Measurements from ENCODE around the gene HBQ1. TPM values are rescaled to one million over a fixed set of nuclear protein-coding genes. Genes with fewer than 3 reads are reported as not detected.
"Not testable (repeated sequence)": the region's sequence is repeated elsewhere in the genome, so short reads cannot be mapped to it uniquely, and the experiment has no call there.

Gene HBQ1
- total RNA-seq, 1 donor from 2014 or later: not detected

DNA sequence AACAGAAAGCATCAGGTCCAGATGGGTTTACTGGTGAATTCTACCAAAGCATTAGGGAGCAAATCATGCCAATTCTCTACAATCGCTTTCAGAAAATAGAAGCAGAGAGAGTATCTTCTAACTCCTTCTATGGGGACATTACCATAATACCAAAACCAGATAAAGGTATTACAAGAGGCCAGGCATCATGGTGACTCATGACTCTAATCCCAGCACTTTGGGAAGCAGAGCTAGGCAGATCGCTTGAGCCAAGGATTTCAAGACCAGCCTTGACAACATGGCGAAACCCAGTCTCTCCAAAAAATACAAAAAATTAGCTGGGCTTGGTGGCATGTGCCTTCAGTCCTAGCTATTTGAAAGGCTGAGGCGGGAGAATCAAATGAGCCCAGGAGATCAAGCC is 23.0 kb downstream of the HBQ1 start:
- no peak for FAIRE-seq
- Histone ChIP-seq H3K36me3 (ENCODE audit: control insufficient read depth, insufficient read depth, low read length) (peaks cover 19% of the 10 kb centered on the region), H3K4me3 (ENCODE audit: low read depth, low read length) (no peak overlapping the region), H3K27me3 (ENCODE audit: control insufficient read depth, insufficient read depth, low read length) (no peaks in the 10 kb centered on the region)
- TF ChIP-seq, protein P1, sequence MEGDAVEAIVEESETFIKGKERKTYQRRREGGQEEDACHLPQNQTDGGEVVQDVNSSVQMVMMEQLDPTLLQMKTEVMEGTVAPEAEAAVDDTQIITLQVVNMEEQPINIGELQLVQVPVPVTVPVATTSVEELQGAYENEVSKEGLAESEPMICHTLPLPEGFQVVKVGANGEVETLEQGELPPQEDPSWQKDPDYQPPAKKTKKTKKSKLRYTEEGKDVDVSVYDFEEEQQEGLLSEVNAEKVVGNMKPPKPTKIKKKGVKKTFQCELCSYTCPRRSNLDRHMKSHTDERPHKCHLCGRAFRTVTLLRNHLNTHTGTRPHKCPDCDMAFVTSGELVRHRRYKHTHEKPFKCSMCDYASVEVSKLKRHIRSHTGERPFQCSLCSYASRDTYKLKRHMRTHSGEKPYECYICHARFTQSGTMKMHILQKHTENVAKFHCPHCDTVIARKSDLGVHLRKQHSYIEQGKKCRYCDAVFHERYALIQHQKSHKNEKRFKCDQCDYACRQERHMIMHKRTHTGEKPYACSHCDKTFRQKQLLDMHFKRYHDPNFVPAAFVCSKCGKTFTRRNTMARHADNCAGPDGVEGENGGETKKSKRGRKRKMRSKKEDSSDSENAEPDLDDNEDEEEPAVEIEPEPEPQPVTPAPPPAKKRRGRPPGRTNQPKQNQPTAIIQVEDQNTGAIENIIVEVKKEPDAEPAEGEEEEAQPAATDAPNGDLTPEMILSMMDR (IDR thresholded peaks at IDR 0.05; ENCODE audit: insufficient read depth, low read length, severe bottlenecking): no peak
- DNase-seq (ENCODE audit: low read depth): no peak

DNA sequence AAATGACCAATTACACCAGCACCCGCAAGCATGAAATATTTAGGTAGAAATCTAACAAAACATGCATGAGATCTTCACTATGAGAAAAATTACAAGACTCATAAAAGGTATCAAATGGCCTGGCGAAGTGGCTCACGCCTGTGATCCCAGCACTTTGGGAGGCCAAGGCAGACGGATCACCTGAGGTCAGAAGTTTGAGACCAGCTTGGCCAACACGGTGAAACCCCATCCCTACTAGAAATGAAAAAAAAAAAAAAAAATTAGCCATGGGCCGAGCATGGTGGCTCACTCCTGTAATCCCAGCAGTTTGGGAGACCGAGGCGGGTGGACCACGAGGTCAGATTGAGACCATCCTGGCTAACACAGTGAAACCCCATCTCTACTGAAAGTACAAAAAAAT is 23.8 kb downstream of the HBQ1 start:
- not testable (repeated sequence) for H3K27me3 ChIP-seq (ENCODE audit: control insufficient read depth, insufficient read depth, low read length); H3K4me3 ChIP-seq (ENCODE audit: low read depth, low read length); DNase-seq (ENCODE audit: low read depth); FAIRE-seq
- peaks cover 16% of the 10 kb centered on the region for H3K36me3 ChIP-seq (ENCODE audit: control insufficient read depth, insufficient read depth, low read length)

DNA sequence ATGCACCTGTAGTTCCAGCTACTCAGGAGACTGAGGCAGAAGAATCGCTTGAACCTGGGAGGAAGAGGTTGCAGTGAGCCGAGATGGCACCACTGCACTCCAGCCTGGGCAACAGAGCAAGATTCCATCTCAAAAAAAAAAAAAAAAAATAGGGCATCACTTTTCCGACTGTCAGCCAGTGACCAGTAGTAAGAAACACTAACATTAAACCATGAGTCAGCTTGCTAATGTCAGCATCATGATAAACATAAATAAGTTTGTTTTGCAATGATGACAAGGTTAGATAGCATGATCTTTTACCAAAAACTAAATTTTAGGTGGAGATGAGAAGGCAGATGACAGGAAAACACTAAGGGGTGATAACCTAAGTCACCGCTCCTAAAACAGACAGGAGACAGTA is 29.1 kb downstream of the HBQ1 start:
- H3K4me3 ChIP-seq (ENCODE audit: low read depth, low read length); DNase-seq (ENCODE audit: low read depth); FAIRE-seq; H3K27me3 ChIP-seq (ENCODE audit: control insufficient read depth, insufficient read depth, low read length): not testable (repeated sequence)
- peaks cover 21% of the 10 kb centered on the region for H3K36me3 ChIP-seq (ENCODE audit: control insufficient read depth, insufficient read depth, low read length)

DNA sequence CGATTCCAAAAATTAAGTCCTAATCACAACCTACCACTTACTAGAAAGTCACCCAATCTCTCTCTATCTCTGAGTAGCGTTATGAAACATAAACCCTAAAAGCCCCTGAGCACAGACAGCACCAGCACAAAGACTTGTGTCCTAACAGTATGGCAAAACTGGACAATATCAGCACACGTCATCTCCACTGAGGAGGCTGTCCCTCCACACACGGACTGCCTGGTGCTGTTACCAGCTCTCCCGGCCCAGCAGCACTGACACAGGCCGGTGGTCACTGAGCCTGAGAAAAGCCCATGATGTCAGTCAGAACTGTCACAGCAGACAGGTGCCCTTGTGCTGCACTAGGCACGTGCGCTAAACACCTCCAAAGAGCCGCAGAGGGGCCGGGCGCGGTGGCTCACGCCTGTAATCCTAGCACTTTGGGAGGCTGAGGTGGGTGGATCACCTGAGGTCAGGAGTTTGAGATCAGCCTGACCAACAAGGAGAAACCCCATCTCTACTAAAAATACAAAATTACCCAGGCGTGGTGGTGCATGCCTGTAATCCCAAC is 31.4 kb downstream of the HBQ1 start:
- not testable (repeated sequence) for FAIRE-seq; H3K4me3 ChIP-seq (ENCODE audit: low read depth, low read length); H3K27me3 ChIP-seq (ENCODE audit: control insufficient read depth, insufficient read depth, low read length); DNase-seq (ENCODE audit: low read depth)
- peaks cover 14% of the 10 kb centered on the region for H3K36me3 ChIP-seq (ENCODE audit: control insufficient read depth, insufficient read depth, low read length)

DNA sequence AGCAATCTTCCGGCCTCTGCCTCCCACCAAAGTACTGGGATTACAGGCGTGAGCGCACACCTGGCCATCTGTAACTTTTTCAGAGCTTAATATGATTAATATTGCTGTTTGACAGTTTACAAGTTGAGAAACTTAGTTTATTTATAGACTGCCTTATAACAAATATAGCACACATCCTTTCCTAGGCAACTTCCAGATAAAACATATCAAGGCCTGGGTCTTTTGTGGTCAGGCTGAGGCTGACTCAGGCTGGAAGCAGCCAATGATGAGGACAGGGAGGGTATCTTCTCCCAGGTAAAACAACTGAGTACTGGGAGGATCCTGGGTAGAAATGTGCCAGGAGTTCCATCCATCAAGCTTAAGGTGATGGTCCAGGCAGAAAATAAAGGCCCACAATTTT is 32.7 kb downstream of the HBQ1 start:
- FAIRE-seq (no peak), DNase-seq (ENCODE audit: low read depth) (peak; percentile 1)
- TF ChIP-seq, protein P1 (IDR thresholded peaks at IDR 0.05; ENCODE audit: insufficient read depth, low read length, severe bottlenecking): no peak
- H3K36me3 ChIP-seq (ENCODE audit: control insufficient read depth, insufficient read depth, low read length): peaks cover 12% of the 10 kb centered on the region
- H3K27me3 ChIP-seq (ENCODE audit: control insufficient read depth, insufficient read depth, low read length): no peaks in the 10 kb centered on the region
- no peak overlapping the region for H3K4me3 ChIP-seq (ENCODE audit: low read depth, low read length)

DNA sequence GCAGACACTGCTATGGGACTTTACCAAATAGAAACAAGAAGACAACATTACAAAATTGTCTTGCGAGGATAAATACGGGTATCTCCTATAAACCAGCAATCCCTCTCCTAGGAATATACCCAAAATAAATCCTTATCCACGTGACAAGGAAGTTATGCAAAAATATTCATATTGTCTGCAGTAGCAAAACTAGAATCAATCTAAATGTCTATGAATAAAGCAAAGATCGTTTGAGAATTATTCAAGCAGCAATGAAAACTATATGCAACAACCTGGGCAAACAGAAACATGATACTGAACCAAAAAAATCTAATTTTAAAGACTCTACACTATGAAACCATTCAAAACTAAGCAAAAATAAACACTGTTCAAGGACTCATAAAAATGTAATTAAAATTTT is 39.8 kb downstream of the HBQ1 start:
- no peak overlapping the region for H3K4me3 ChIP-seq (ENCODE audit: low read depth, low read length)
- TF ChIP-seq, protein P1 (IDR thresholded peaks at IDR 0.05; ENCODE audit: insufficient read depth, low read length, severe bottlenecking): no peak
- FAIRE-seq (no peak), DNase-seq (ENCODE audit: low read depth) (no peak)
- H3K36me3 ChIP-seq (ENCODE audit: control insufficient read depth, insufficient read depth, low read length): peaks cover 16% of the 10 kb centered on the region
- no peaks in the 10 kb centered on the region for H3K27me3 ChIP-seq (ENCODE audit: control insufficient read depth, insufficient read depth, low read length)

DNA sequence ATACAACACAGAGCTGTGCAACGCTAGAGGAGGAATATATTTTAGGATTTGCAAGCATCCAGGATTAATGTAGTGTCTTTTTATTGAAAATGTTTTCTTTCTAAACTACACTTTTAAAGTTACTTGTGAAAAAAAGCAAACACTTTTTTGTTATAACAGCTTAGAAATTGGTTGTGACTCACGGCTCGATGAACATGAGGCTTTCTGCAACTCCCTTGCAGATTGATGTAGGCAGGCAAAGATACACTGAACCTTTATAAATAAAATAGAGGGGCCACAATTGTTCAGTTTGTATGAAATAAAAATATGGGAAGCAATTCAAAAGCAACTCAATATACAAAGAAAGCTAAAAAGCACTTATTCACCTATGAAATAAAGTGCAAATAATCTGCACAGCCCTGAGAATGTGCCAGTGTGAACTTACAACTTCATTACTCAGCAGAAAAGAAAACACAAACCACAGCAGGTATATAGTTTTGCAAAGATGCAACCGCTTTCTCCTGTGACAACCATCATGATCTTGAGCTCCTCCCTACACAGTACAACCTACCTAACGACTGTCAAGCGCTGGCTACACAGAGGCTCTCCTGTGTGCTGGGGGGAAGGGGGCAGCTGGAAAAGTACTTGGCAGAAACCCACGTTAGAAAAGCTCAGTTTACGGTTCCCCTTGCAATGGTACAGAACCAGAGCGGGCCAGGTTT is 48.0 kb downstream of the HBQ1 start:
- H3K36me3 ChIP-seq (ENCODE audit: control insufficient read depth, insufficient read depth, low read length): peaks cover 10% of the 10 kb centered on the region
- DNase-seq (ENCODE audit: low read depth): peak; percentile 20
- H3K4me3 ChIP-seq (ENCODE audit: low read depth, low read length): peak overlapping the region; percentile 75
- TF ChIP-seq, protein P1 (IDR thresholded peaks at IDR 0.05; ENCODE audit: insufficient read depth, low read length, severe bottlenecking): no peak
- no peaks in the 10 kb centered on the region for H3K27me3 ChIP-seq (ENCODE audit: control insufficient read depth, insufficient read depth, low read length)
- FAIRE-seq: no peak

Data from bronchial epithelial cell (primary cell).